ENCODE measurements around the gene COBL. TPM values are rescaled to one million over a fixed set of nuclear protein-coding genes. Genes with fewer than 3 reads are reported as not detected.

Gene COBL
- total RNA-seq, 1 experiment from 2014 or later, result 63.6 TPM

GRCh38 chr7:51270965-51271364 is 45.6 kb downstream of the COBL start:
- Mint-ChIP-seq H3K27me3 (ENCODE audit: insufficient read depth, unreplicated experiment) (no peaks in the 10 kb centered on the region), H3K9me3 (ENCODE audit: unreplicated experiment) (no peaks in the 10 kb centered on the region), H3K4me1 (ENCODE audit: low read depth, unreplicated experiment) (peaks cover 18% of the 10 kb centered on the region), H3K27ac (ENCODE audit: unreplicated experiment) (no peak overlapping the region), H3K36me3 (ENCODE audit: insufficient read depth, unreplicated experiment) (peaks cover 17% of the 10 kb centered on the region), H3K4me3 (ENCODE audit: unreplicated experiment) (no peak overlapping the region)
- Histone ChIP-seq H3K9me3 (no peaks in the 10 kb centered on the region), H3K27me3 (replicated peaks; ENCODE audit: control insufficient read depth, insufficient read depth, low read length) (no peaks in the 10 kb centered on the region), H3K36me3 (ENCODE audit: control insufficient read depth, insufficient read depth, low read length) (no peaks in the 10 kb centered on the region), H3K4me1 (peaks cover 14% of the 10 kb centered on the region), H3K4me3 (ENCODE audit: low read depth, low read length) (no peak overlapping the region)
- POLR2A ChIA-PET, result interaction anchor here (0.6 kb wide), 1 partner anchor 71 kb away, joined by 4 read pairs; no protein-coding TSS in a partner anchor
- CTCF ChIA-PET, result interaction anchor here (0.6 kb wide), 1 partner anchor 77 kb away, joined by 3 read pairs; no protein-coding TSS in a partner anchor
- intact Hi-C loops (cut with micrococcal nuclease; ENCODE audit: unreplicated experiment), result no loop called here
- DNase-seq, result no peak
- no peak for TF ChIP-seq CTCF (IDR thresholded peaks at IDR 0.05; ENCODE audit: insufficient read depth in 1 of 2, low read depth in 1 of 2, low read length in 1 of 2, severe bottlenecking in 1 of 2, unreplicated experiment in 1 of 2)
- no TSS peak for BruUV-seq (replicated peaks)

- H3K36me3 ChIP-seq (ENCODE audit: control insufficient read depth, insufficient read depth, low read length), result no peaks in the 10 kb centered on the region
- POLR2A ChIA-PET, result no interaction called here
- no TSS peak for BruUV-seq (replicated peaks)
- H3K9me3 Mint-ChIP-seq (ENCODE audit: unreplicated experiment), result no peaks in the 10 kb centered on the region
- peaks cover 12% of the 10 kb centered on the region for H3K4me1 Mint-ChIP-seq (ENCODE audit: low read depth, unreplicated experiment)
- peaks cover 17% of the 10 kb centered on the region for H3K36me3 Mint-ChIP-seq (ENCODE audit: insufficient read depth, unreplicated experiment)
- no peak overlapping the region for H3K4me3 ChIP-seq (ENCODE audit: low read depth, low read length)
- no peaks in the 10 kb centered on the region for H3K27me3 ChIP-seq (replicated peaks; ENCODE audit: control insufficient read depth, insufficient read depth, low read length)
- no peak overlapping the region for H3K4me3 Mint-ChIP-seq (ENCODE audit: unreplicated experiment)
- DNase-seq, result no peak
- H3K27me3 Mint-ChIP-seq (ENCODE audit: insufficient read depth, unreplicated experiment), result no peaks in the 10 kb centered on the region
- CTCF ChIA-PET, result no interaction called here
- no peak overlapping the region for H3K27ac Mint-ChIP-seq (ENCODE audit: unreplicated experiment)
- peaks cover 18% of the 10 kb centered on the region for H3K4me1 ChIP-seq
- TF ChIP-seq CTCF (IDR thresholded peaks at IDR 0.05; ENCODE audit: insufficient read depth in 1 of 2, low read depth in 1 of 2, low read length in 1 of 2, severe bottlenecking in 1 of 2, unreplicated experiment in 1 of 2), result no peak
- no peaks in the 10 kb centered on the region for H3K9me3 ChIP-seq
- intact Hi-C loops (cut with micrococcal nuclease; ENCODE audit: unreplicated experiment), result loop anchor here (10.0 kb wide), 1 partner anchor 45 kb away; the partner anchor contains the start of gene COBL
Measured at GRCh38 chr7:51269911-51270310, 46.7 kb downstream of the COBL start.

- Histone ChIP-seq H3K9me3 (no peaks in the 10 kb centered on the region), H3K4me3 (ENCODE audit: low read depth, low read length) (no peak overlapping the region), H3K4me1 (peaks cover 21% of the 10 kb centered on the region), H3K27me3 (replicated peaks; ENCODE audit: control insufficient read depth, insufficient read depth, low read length) (no peaks in the 10 kb centered on the region), H3K36me3 (ENCODE audit: control insufficient read depth, insufficient read depth, low read length) (no peaks in the 10 kb centered on the region)
- ChIA-PET CTCF (no interaction called here), POLR2A (no interaction called here)
- no peak for DNase-seq
- peaks cover 17% of the 10 kb centered on the region for H3K36me3 Mint-ChIP-seq (ENCODE audit: insufficient read depth, unreplicated experiment)
- no peak overlapping the region for H3K27ac Mint-ChIP-seq (ENCODE audit: unreplicated experiment)
- intact Hi-C loops (cut with micrococcal nuclease; ENCODE audit: unreplicated experiment), result loop anchor here (10.0 kb wide), 1 partner anchor 45 kb away; the partner anchor contains the start of gene COBL
- BruUV-seq (replicated peaks), result no TSS peak
- no peaks in the 10 kb centered on the region for H3K27me3 Mint-ChIP-seq (ENCODE audit: insufficient read depth, unreplicated experiment)
- no peak overlapping the region for H3K4me3 Mint-ChIP-seq (ENCODE audit: unreplicated experiment)
- H3K4me1 Mint-ChIP-seq (ENCODE audit: low read depth, unreplicated experiment), result peaks cover 6% of the 10 kb centered on the region
- no peaks in the 10 kb centered on the region for H3K9me3 Mint-ChIP-seq (ENCODE audit: unreplicated experiment)
- TF ChIP-seq CTCF (IDR thresholded peaks at IDR 0.05; ENCODE audit: insufficient read depth in 1 of 2, low read depth in 1 of 2, low read length in 1 of 2, severe bottlenecking in 1 of 2, unreplicated experiment in 1 of 2), result no peak
Measured at GRCh38 chr7:51269321-51269720, 47.3 kb downstream of the COBL start.

Measured in Caco-2 (cell line).